ENCODE measurements around the gene TMEM92.
A peak's percentile ranks its signal among the peaks of the same experiment; 100 is the strongest.

The TMEM92 gene

GRCh38 chr17:50276588-50277356, 2.5 kb downstream of the TMEM92 start:
- H3K4me3 ChIP-seq, result no peak overlapping the region
- peaks cover 33% of the 10 kb centered on the region for H3K27me3 ChIP-seq
- no peaks in the 10 kb centered on the region for H3K9me3 ChIP-seq
- peaks cover 54% of the 10 kb centered on the region for H3K4me1 ChIP-seq
- H4K20me1 ChIP-seq, result no peaks in the 10 kb centered on the region
- H3K27ac ChIP-seq, result no peak overlapping the region
- no peak for TF ChIP-seq Cebpa-rat (IDR thresholded peaks at IDR 0.05)
- 0 out of 2 replicates have a peak overlapping the region, but pooled peaks have one; percentile 4 for H3K4me2 ChIP-seq
- H3K9ac ChIP-seq, result no peak overlapping the region
- H3K36me3 ChIP-seq, result no peaks in the 10 kb centered on the region

- no peak for TF ChIP-seq Cebpa-rat (IDR thresholded peaks at IDR 0.05)
- H3K4me2 ChIP-seq, result no peak overlapping the region
- peaks cover 29% of the 10 kb centered on the region for H3K27me3 ChIP-seq
- no peak overlapping the region for H3K9ac ChIP-seq
- no peaks in the 10 kb centered on the region for H4K20me1 ChIP-seq
- H3K27ac ChIP-seq, result no peak overlapping the region
- H3K4me1 ChIP-seq, result peaks cover 53% of the 10 kb centered on the region
- no peaks in the 10 kb centered on the region for H3K36me3 ChIP-seq
- no peak overlapping the region for H3K4me3 ChIP-seq
- H3K9me3 ChIP-seq, result no peaks in the 10 kb centered on the region
These were observed 3.1 kb downstream of the TMEM92 start for GRCh38 chr17:50277357-50277754.

GRCh38 chr17:50278526-50279180, 4.4 kb downstream of the TMEM92 start:
- Histone ChIP-seq H3K9ac (no peak overlapping the region), H3K4me2 (no peak overlapping the region), H3K9me3 (no peaks in the 10 kb centered on the region), H3K36me3 (no peaks in the 10 kb centered on the region), H4K20me1 (no peaks in the 10 kb centered on the region), H3K4me1 (peaks cover 40% of the 10 kb centered on the region), H3K27ac (no peak overlapping the region), H3K27me3 (peaks cover 17% of the 10 kb centered on the region), H3K4me3 (no peak overlapping the region)
- no peak for TF ChIP-seq Cebpa-rat (IDR thresholded peaks at IDR 0.05)

GRCh38 chr17:50279181-50279526, 4.9 kb downstream of the TMEM92 start:
- Histone ChIP-seq H3K4me2 (no peak overlapping the region), H3K27me3 (peaks cover 12% of the 10 kb centered on the region; the same call in 1 of the 2 replicates), H3K27ac (no peak overlapping the region), H3K4me3 (no peak overlapping the region), H3K9ac (no peak overlapping the region), H4K20me1 (no peaks in the 10 kb centered on the region), H3K9me3 (no peaks in the 10 kb centered on the region), H3K36me3 (no peaks in the 10 kb centered on the region), H3K4me1 (peaks cover 35% of the 10 kb centered on the region)
- no peak for TF ChIP-seq Cebpa-rat (IDR thresholded peaks at IDR 0.05)

- no peak for TF ChIP-seq Cebpa-rat (IDR thresholded peaks at IDR 0.05)
- Histone ChIP-seq H3K4me1 (peaks cover 31% of the 10 kb centered on the region), H3K9me3 (no peaks in the 10 kb centered on the region), H3K36me3 (no peaks in the 10 kb centered on the region), H4K20me1 (no peaks in the 10 kb centered on the region), H3K4me3 (no peak overlapping the region), H3K27ac (no peak overlapping the region), H3K27me3 (peaks cover 7% of the 10 kb centered on the region; the same call in 1 of the 2 replicates), H3K4me2 (peak overlapping the region; percentile 55), H3K9ac (no peak overlapping the region)
These were observed 5.4 kb downstream of the TMEM92 start for GRCh38 chr17:50279639-50280038.

GRCh38 chr17:50280068-50280467, 5.8 kb downstream of the TMEM92 start:
- peaks cover 3% of the 10 kb centered on the region; the same call in 1 of the 2 replicates for H3K27me3 ChIP-seq
- peaks cover 28% of the 10 kb centered on the region for H3K4me1 ChIP-seq
- H3K36me3 ChIP-seq, result no peaks in the 10 kb centered on the region
- no peaks in the 10 kb centered on the region for H4K20me1 ChIP-seq
- no peak overlapping the region for H3K4me3 ChIP-seq
- H3K27ac ChIP-seq, result no peak overlapping the region
- no peak for TF ChIP-seq Cebpa-rat (IDR thresholded peaks at IDR 0.05)
- peak overlapping the region; percentile 55 for H3K4me2 ChIP-seq
- no peak overlapping the region for H3K9ac ChIP-seq
- no peaks in the 10 kb centered on the region for H3K9me3 ChIP-seq

- peaks cover 34% of the 10 kb centered on the region for H3K4me1 ChIP-seq
- H3K9me3 ChIP-seq, result no peaks in the 10 kb centered on the region
- H3K4me2 ChIP-seq, result peak overlapping the region; percentile 55; the same call in 1 of the 2 replicates
- H4K20me1 ChIP-seq, result no peaks in the 10 kb centered on the region
- no peak overlapping the region for H3K27ac ChIP-seq
- H3K4me3 ChIP-seq, result no peak overlapping the region
- no peak for TF ChIP-seq Cebpa-rat (IDR thresholded peaks at IDR 0.05)
- no peaks in the 10 kb centered on the region for H3K27me3 ChIP-seq
- H3K9ac ChIP-seq, result no peak overlapping the region
- no peaks in the 10 kb centered on the region for H3K36me3 ChIP-seq
These were observed 6.7 kb downstream of the TMEM92 start for GRCh38 chr17:50280801-50281441.

- Histone ChIP-seq H3K9me3 (no peaks in the 10 kb centered on the region), H3K27ac (no peak overlapping the region), H3K27me3 (no peaks in the 10 kb centered on the region), H3K4me1 (peaks cover 30% of the 10 kb centered on the region), H3K36me3 (no peaks in the 10 kb centered on the region), H3K4me3 (no peak overlapping the region), H4K20me1 (no peaks in the 10 kb centered on the region), H3K9ac (no peak overlapping the region), H3K4me2 (no peak overlapping the region)
- no peak for TF ChIP-seq Cebpa-rat (IDR thresholded peaks at IDR 0.05)
These were observed 7.6 kb downstream of the TMEM92 start for GRCh38 chr17:50281739-50282401.

- H4K20me1 ChIP-seq, result no peaks in the 10 kb centered on the region
- H3K27ac ChIP-seq, result no peak overlapping the region
- no peaks in the 10 kb centered on the region for H3K9me3 ChIP-seq
- TF ChIP-seq Cebpa-rat (IDR thresholded peaks at IDR 0.05), result no peak
- no peak overlapping the region for H3K9ac ChIP-seq
- H3K4me2 ChIP-seq, result no peak overlapping the region
- no peaks in the 10 kb centered on the region for H3K36me3 ChIP-seq
- peaks cover 38% of the 10 kb centered on the region for H3K4me1 ChIP-seq
- no peaks in the 10 kb centered on the region for H3K27me3 ChIP-seq
- H3K4me3 ChIP-seq, result no peak overlapping the region
These were observed 9.0 kb downstream of the TMEM92 start for GRCh38 chr17:50283246-50283645.
